Activated CD4-positive, alpha-beta T cell treated with anti-CD3 and anti-CD28 coated beads, Interleukin-2, amount 50 U/mL, for 16 hours (primary cell): ENCODE results near the gene SCFD2.

ENCODE experiments used
- DNase-seq: peaks from one replicate; pipeline ENCODE4 v3.0.0-alpha.2; 2020

The SCFD2 gene

DNA sequence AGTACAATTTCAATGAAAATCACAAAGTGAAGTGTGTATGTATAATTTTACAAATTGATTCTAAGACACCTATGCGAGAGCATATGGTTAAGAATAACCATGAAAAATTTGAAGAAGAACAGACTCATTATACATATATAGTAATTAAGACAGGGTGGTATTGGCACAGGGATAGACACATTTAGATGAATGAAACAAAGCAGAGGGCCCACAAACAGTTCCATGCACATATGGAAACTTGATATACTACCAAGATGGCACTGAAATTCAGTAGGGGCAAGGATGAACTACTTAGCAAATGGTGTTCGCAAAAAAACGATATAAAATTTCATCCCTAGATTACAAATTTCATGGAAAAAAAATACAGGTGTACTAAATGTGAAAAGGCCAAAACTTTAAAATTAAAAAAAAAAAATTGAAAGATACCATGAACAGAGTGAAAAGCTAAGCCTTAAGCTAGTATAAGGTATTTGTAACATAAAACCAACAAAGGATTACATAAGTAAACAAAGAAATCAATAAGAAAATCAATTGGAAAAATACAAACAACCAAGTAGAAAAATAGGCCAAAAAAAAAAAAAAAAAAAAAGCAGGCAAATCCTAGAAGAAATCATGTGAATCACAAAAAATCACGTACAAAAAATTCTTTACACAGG is 418.3 kb downstream of the SCFD2 start:
- no peak for DNase-seq

- DNase-seq = no peak
These were observed 419.0 kb downstream of the SCFD2 start for GRCh38 chr4:52946855-52947254.

DNA sequence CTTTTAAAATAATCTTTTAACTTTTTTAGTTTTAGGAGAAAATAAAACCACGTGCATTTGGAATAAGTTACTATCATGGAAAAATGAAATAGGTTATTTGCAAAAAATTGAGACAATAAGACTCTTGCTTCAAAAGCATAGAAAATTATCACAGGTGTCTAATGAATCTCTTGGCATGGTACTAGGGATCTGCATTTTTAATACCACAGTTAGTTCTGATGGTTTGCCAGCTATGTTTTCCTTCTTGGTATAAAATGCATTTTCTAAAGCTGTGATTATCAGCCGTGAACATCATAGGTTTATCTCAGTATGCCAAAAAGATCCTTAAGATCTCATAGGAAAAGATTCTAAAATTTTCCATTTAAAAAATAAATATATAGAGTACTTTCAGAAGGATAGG is 419.9 kb downstream of the SCFD2 start:
- no peak for DNase-seq

GRCh38 chr4:52945326-52945898 is 420.4 kb downstream of the SCFD2 start:
- DNase-seq = no peak

DNA sequence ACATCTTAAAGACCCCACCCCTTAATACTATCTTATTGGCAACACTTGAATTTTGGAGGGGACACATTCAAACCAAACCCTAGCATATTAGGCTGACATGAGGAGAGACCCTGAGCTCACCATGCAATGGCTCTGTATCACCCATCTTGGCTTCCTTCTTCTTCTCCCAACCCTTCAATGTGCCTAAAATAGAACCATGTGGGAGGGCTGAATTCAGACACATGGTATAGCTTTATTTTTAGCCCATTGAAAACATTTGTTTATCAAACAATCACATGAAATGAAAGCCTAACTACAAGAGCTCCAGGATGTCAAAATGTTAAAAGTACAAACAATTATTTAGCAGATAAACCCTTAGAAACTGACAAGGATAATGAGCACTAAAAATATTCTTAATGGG is 422.2 kb downstream of the SCFD2 start:
- DNase-seq = no peak

GRCh38 chr4:52942936-52943335 is 422.9 kb downstream of the SCFD2 start:
- DNase-seq = no peak

DNA sequence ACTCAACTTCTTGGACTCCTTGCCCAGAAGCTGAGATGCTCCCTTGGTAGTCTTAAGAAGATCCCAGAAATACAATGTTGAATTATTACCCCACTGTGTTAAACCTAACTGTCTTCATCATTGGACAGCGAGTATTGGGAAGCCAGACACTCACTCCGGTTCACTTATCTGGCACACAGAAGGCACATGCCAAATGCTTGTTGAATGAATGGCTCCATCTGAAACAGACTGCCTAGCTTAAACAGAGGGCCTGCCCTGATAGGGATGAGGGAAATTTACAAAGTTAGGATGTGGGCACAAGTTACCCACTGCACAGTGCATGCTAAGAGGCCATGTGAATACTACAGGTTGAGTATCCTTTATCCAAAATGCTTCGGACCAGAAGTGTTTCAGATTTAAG is 424.4 kb downstream of the SCFD2 start:
- DNase-seq = no peak

- DNase-seq = no peak
These were observed 426.1 kb downstream of the SCFD2 start for GRCh38 chr4:52939739-52940138.

DNA sequence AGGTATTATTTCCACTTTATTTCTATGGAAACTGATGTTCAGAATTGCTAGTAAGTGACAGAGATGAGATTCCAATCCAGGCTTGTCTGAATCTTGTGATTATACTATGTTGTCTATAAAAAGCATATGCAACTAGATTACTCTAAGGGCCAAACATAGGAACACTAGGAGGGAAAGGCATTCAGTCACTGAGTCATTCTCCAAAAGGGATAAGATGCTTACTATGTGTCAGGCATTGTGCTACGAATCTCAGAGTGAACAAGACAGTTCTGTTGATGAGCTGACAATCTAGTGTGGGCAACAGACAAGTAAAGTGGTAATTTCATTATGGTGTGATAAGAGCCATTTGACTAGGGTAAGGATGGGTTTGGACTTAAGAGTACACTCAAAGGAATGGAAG is 426.5 kb downstream of the SCFD2 start:
- DNase-seq = no peak

DNA sequence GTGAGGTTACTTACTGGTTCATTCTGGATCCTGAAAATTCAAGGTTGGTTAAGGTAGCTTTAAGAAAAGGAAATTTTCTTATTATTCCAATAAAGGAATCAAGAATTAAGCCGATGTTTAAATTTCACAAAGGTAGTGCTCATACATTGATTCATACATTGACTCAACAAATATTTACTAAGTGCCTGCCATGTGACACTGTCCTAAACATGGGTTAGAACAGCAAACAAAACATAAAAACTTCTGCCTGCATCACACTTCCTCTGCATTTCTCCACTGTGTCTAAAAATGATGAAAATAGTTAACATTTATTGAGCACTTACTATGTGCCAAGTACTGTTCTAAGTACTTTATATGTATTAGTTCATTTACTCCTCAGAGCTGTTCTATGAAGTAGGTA is 428.0 kb downstream of the SCFD2 start:
- DNase-seq = no peak

- DNase-seq = no peak
These were observed 429.1 kb downstream of the SCFD2 start for GRCh38 chr4:52936729-52937128.

DNA sequence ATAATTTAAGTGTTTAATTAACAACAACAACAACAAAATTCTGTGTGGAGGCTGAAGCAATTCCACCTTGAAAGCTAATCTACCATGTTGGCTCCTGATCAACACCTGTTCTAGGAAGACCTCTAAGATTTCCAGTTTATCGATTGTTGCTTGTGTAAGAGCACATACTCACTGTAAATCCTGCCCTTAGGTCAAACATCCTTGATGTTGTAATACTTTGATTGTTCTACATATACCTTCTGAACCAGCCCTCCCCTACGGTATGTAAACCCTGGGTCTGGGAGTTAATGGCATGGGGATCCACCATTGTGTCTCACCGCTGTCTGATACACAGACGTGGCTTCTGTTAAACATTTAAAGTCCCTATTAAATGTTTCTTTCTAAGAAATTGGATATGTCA is 430.5 kb downstream of the SCFD2 start:
- DNase-seq = no peak

DNA sequence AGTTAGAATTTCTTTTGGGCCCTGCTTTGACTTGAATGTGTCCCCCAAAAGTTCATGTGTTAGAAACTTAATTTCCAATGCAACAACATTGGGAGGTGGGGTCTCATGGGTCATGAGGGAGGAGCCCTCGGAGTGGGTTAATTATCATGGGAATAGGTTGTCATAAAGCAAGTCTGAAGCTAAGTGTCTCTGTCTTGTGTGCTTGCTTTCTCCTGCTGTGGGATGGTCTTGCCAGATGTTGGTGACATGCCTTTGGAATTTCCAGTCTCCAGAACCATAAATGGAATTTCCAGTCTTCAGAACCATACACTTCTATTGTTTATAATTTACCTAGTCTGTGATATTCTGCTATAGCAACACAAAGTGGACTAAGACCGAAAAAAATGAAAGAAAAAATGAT is 432.1 kb downstream of the SCFD2 start:
- no peak for DNase-seq

DNA sequence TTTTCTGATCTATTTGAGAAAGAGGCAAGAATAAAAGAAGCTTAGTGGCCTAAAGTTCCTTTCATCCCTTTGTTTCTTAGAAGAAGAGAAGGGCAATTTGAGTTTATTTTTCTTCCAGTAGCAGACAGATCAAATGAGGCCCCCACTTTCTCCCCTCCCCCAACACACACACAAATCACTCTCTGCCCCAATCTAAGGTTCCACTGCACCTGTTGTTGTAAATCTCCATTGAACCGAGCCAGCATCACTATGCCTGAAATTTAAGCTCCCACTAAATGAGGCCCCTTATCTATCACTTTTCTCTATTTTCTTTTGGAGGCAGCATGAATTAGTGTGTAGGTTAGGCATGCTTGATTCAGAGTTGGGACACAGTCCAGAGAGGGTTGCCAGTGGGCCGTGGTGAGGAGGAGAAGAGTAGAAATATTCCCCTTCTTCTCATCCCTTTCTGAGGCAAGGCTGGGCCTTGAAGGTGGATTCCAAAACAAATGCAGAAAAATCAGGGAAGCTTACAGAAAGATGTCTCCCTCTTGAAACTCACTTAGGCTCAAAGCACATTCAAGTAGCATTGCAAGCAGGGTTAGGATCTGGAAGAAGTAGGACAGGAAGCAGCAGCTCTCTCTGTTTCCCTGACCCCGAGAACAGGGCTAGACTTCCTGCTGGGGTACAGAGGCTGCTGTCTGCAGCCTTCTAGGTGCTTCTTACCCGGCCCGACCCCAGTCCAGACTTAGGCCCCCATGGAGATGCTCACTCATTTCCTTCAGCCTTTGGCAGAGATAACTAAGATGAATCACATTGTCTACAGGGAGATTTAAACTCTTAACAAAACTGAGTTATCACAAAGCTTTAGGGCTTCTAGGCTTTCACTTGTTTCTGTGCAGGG is 433.0 kb downstream of the SCFD2 start:
- DNase-seq = no peak

- no peak for DNase-seq
These were observed 434.6 kb downstream of the SCFD2 start for GRCh38 chr4:52931243-52931642.

- no peak for DNase-seq
These were observed 439.5 kb downstream of the SCFD2 start for GRCh38 chr4:52926196-52926974.

GRCh38 chr4:52925531-52925968 is 440.3 kb downstream of the SCFD2 start:
- no peak for DNase-seq

- DNase-seq = no peak
These were observed 446.4 kb downstream of the SCFD2 start for GRCh38 chr4:52919461-52919860.

DNA sequence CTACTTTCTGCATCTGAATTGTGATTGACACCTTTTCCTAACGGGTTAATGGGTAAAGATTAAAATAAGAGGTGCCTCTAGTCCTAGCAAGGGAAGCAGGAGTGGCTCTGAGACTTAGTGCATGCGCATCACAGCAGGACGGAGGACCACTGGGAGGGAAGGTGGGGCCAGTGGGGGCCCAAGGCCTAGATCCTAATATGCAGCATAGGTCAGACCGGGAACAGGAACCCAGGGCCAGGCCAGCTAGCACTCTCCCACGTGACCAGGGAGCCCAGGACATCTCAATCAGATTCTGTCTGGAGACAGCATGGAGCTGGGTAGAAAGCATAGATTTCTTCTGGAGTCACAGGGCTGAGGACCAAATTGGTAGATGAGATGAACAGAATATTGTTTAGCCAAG is 448.0 kb downstream of the SCFD2 start:
- DNase-seq = no peak

GRCh38 chr4:52915730-52916300 is 450.0 kb downstream of the SCFD2 start:
- no peak for DNase-seq

DNA sequence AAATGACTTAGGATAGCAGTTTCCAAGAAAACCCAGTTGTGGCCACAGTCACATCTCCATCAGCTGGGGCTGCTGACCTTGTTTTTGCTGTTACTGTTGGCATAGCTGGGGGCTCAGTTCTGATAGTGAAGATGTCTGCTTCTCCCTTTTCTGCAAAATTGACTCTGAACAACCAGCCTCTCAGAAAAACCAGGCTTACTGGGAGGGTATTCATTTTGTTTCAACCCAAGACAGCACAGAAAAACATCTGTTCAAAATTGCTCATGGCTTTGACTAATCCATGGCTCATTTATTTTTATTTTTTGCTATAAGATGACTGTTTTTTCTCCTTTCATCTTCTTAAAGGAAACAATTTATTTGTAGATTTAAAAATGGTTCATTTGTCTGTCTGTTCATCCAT is 450.7 kb downstream of the SCFD2 start:
- DNase-seq = no peak

DNA sequence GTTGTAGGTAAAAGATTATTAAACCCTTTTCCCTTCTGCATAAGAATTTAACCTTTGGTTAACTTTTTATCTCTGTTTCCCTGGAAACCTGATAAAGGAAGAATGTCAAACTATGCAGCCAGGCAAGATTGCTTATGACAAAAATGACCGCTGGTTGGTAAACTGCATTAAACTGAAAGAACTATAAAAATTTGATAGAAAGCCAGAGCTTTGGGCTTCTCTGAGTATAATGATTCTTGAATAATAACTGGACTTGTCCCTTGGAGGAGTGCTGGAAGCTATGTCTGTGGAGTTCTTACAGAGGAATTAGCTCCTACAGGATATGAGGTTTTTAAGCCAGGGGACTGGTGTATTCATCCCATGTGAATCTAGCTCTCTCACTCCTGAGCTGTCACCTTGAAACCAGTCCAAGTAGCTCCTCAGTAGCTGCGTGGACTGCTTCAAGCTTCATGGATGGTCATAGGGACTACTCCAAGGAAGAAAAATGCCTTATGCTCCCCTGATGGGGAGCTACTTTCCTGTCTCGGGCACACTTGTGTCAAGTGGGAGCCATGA is 451.7 kb downstream of the SCFD2 start:
- no peak for DNase-seq

- no peak for DNase-seq
These were observed 453.3 kb downstream of the SCFD2 start for GRCh38 chr4:52912608-52913007.
